ENCODE measurements around the gene SCFD2.

GRCh38 chr4:53050361-53050774, 315.5 kb downstream of the SCFD2 start:
- no peak for TF ChIP-seq JUN (IDR thresholded peaks at IDR 0.05; ENCODE audit: low read depth, low read length)
- TF ChIP-seq, protein P1, sequence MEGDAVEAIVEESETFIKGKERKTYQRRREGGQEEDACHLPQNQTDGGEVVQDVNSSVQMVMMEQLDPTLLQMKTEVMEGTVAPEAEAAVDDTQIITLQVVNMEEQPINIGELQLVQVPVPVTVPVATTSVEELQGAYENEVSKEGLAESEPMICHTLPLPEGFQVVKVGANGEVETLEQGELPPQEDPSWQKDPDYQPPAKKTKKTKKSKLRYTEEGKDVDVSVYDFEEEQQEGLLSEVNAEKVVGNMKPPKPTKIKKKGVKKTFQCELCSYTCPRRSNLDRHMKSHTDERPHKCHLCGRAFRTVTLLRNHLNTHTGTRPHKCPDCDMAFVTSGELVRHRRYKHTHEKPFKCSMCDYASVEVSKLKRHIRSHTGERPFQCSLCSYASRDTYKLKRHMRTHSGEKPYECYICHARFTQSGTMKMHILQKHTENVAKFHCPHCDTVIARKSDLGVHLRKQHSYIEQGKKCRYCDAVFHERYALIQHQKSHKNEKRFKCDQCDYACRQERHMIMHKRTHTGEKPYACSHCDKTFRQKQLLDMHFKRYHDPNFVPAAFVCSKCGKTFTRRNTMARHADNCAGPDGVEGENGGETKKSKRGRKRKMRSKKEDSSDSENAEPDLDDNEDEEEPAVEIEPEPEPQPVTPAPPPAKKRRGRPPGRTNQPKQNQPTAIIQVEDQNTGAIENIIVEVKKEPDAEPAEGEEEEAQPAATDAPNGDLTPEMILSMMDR (IDR thresholded peaks at IDR 0.05; ENCODE audit: control extremely low read depth in 1 of 3, insufficient read depth in 1 of 3, low read depth in 1 of 3, low read length in 3 of 3): no peak
- TF ChIP-seq RAD21 (IDR thresholded peaks at IDR 0.05 in 1 of 2, conservative IDR thresholded peaks at IDR 0.05 in 1 of 2; ENCODE audit: low read depth in 2 of 2, low read length in 2 of 2): no peak
- no peak for TF ChIP-seq GABPA (IDR thresholded peaks at IDR 0.05; ENCODE audit: borderline replicate concordance, insufficient read depth, low read length)
- no peak for TF ChIP-seq BRCA1 (IDR thresholded peaks at IDR 0.05; ENCODE audit: low read depth, low read length)
- no peak for TF ChIP-seq SP2 (IDR thresholded peaks at IDR 0.05; ENCODE audit: low read length)

All from H1 (cell line).